ENCODE data around the gene FOXF1.

DNA sequence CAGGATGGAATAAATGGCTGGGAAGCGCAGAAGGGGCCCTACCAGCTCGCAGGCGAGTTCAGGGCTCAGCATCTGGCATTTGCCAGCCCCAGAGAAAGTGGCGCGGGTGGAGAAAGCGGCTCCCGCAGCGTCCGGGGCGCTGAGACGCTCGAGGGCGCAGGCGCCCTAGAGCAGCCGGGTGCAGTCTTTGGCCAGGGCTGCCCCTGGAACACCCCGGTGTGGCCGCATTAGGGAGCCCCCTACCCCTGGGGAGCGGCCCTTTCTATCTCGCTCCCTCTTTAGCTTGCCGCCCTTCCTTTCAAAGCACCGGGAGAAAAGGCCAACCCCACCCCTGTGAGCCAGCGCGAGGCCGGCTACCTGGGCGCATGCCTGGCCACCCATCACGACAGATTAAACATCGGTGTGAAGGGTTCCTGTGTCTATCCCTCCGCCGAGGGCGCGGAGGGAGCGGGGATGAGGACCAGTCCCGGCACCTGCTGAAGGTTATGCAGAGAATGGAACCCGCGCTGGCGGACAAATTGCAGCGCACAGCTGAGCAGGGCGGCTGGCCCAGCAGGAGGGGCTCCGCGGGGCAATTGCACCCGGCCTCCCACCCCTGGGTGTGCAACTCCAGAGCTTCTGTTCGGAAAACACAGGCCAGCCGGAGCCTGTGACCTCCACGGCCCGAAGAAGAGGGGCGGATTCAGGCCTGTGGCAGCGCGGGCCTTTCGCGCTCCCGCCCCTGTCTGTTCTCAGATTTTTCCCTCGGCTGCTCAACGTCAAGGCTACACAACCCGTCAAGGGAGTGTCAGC, 15.6 kb upstream of the FOXF1 start:
- TF ChIP-seq, protein P1, sequence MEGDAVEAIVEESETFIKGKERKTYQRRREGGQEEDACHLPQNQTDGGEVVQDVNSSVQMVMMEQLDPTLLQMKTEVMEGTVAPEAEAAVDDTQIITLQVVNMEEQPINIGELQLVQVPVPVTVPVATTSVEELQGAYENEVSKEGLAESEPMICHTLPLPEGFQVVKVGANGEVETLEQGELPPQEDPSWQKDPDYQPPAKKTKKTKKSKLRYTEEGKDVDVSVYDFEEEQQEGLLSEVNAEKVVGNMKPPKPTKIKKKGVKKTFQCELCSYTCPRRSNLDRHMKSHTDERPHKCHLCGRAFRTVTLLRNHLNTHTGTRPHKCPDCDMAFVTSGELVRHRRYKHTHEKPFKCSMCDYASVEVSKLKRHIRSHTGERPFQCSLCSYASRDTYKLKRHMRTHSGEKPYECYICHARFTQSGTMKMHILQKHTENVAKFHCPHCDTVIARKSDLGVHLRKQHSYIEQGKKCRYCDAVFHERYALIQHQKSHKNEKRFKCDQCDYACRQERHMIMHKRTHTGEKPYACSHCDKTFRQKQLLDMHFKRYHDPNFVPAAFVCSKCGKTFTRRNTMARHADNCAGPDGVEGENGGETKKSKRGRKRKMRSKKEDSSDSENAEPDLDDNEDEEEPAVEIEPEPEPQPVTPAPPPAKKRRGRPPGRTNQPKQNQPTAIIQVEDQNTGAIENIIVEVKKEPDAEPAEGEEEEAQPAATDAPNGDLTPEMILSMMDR (IDR thresholded peaks at IDR 0.05), result no peak
- TF ChIP-seq POLR2A (IDR thresholded peaks at IDR 0.05), result no peak

Data from upper lobe of left lung (tissue), 4 donors.